ENCODE data around the gene ARMS2.

DNA sequence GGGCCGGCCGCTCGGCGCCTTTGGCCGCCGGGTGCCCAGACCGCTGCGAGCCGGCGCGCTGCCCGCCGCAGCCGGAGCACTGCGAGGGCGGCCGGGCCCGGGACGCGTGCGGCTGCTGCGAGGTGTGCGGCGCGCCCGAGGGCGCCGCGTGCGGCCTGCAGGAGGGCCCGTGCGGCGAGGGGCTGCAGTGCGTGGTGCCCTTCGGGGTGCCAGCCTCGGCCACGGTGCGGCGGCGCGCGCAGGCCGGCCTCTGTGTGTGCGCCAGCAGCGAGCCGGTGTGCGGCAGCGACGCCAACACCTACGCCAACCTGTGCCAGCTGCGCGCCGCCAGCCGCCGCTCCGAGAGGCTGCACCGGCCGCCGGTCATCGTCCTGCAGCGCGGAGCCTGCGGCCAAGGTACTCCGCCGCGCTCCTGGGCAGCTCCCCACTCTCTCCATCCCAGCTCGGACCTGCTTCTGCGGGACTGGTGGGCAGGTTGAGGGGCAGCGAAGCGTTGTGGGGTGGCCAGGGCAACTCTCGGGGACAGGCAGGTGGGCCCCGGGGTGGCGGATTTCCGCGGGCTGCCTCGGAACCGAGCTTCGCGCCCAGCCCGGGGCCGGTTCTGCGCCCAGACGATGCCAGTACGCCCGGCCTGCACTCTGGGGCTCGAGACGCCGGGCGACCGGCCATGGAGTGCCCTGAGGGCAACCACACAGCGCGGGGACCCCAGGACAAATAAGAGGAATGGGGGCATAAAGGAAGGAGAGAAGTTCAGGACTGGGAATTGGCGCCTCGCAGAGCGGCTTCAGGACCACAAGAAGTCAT is 7.5 kb downstream of the ARMS2 start:
- TF ChIP-seq, protein P1, sequence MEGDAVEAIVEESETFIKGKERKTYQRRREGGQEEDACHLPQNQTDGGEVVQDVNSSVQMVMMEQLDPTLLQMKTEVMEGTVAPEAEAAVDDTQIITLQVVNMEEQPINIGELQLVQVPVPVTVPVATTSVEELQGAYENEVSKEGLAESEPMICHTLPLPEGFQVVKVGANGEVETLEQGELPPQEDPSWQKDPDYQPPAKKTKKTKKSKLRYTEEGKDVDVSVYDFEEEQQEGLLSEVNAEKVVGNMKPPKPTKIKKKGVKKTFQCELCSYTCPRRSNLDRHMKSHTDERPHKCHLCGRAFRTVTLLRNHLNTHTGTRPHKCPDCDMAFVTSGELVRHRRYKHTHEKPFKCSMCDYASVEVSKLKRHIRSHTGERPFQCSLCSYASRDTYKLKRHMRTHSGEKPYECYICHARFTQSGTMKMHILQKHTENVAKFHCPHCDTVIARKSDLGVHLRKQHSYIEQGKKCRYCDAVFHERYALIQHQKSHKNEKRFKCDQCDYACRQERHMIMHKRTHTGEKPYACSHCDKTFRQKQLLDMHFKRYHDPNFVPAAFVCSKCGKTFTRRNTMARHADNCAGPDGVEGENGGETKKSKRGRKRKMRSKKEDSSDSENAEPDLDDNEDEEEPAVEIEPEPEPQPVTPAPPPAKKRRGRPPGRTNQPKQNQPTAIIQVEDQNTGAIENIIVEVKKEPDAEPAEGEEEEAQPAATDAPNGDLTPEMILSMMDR (IDR thresholded peaks at IDR 0.05; ENCODE audit: borderline replicate concordance, extremely low read depth, low read length, poor library complexity, severe bottlenecking): no peak
- no peak for TF ChIP-seq EZH2 (IDR thresholded peaks at IDR 0.05; ENCODE audit: borderline replicate concordance, low read depth, low read length, severe bottlenecking)
